ENCODE measurements around the gene C19orf38. TPM values are rescaled to one million over a fixed set of nuclear protein-coding genes. Genes with fewer than 3 reads are reported as not detected.

Gene C19orf38
- total and polyA plus RNA-seq, 9 donors, result 0.52 to 4.1 (median 1.0) TPM

GRCh38 chr19:10882108-10882457 lies 33.9 kb downstream of the C19orf38 start:
- intact Hi-C loops (cut with DNase I), result no loop called here
- Histone ChIP-seq H3K27me3 (no peaks in the 10 kb centered on the region), H3K4me1 (ENCODE audit: insufficient read depth) (peaks cover 13% of the 10 kb centered on the region), H3K4me3 (no peak overlapping the region), H3K27ac (no peak overlapping the region), H3K9me3 (no peaks in the 10 kb centered on the region), H3K36me3 (no peaks in the 10 kb centered on the region)
- DNase-seq, result no peak
- 72 to 80% (median 76%) methylated on average over 9 of the region's 9 CpGs for WGBS, 3 donors
- TF ChIP-seq POLR2A (IDR thresholded peaks at IDR 0.05), result no peak
- no peak for TF ChIP-seq EP300 (IDR thresholded peaks at IDR 0.05)
- no peak for TF ChIP-seq CTCF (IDR thresholded peaks at IDR 0.05)

- Histone ChIP-seq H3K4me3 (no peak overlapping the region), H3K36me3 (no peaks in the 10 kb centered on the region), H3K27me3 (no peaks in the 10 kb centered on the region), H3K4me1 (ENCODE audit: insufficient read depth) (peaks cover 15% of the 10 kb centered on the region), H3K27ac (no peak overlapping the region), H3K9me3 (no peaks in the 10 kb centered on the region)
- intact Hi-C loops (cut with DNase I), result no loop called here
- no peak for DNase-seq
- WGBS, 3 donors, result 76 to 89% (median 80%) methylated on average over 2 of the region's 2 CpGs
- TF ChIP-seq POLR2A (IDR thresholded peaks at IDR 0.05), result no peak
- TF ChIP-seq EP300 (IDR thresholded peaks at IDR 0.05), result no peak
- TF ChIP-seq CTCF (IDR thresholded peaks at IDR 0.05), result no peak
Measured at GRCh38 chr19:10884274-10884673, 36.1 kb downstream of the C19orf38 start.

- intact Hi-C loops (cut with DNase I), result no loop called here
- 38 to 40% (median 40%) methylated on average over 20 of the region's 20 CpGs for WGBS, 3 donors
Measured at GRCh38 chr19:10885201-10886169, 37.3 kb downstream of the C19orf38 start.

More at GRCh38 chr19:10885201-10886169, 37.3 kb downstream of the C19orf38 start:
- H3K27ac ChIP-seq, result no peak overlapping the region
- H3K36me3 ChIP-seq, result no peaks in the 10 kb centered on the region
- TF ChIP-seq POLR2A (IDR thresholded peaks at IDR 0.05), result no peak
- TF ChIP-seq CTCF (IDR thresholded peaks at IDR 0.05), result no peak
- TF ChIP-seq EP300 (IDR thresholded peaks at IDR 0.05), result no peak
- H3K9me3 ChIP-seq, result no peaks in the 10 kb centered on the region
- DNase-seq, result no peak
- peaks cover 13% of the 10 kb centered on the region for H3K4me1 ChIP-seq (ENCODE audit: insufficient read depth)
- no peaks in the 10 kb centered on the region for H3K27me3 ChIP-seq
- H3K4me3 ChIP-seq, result no peak overlapping the region
